ENCODE data around the gene WWP2.

DNA sequence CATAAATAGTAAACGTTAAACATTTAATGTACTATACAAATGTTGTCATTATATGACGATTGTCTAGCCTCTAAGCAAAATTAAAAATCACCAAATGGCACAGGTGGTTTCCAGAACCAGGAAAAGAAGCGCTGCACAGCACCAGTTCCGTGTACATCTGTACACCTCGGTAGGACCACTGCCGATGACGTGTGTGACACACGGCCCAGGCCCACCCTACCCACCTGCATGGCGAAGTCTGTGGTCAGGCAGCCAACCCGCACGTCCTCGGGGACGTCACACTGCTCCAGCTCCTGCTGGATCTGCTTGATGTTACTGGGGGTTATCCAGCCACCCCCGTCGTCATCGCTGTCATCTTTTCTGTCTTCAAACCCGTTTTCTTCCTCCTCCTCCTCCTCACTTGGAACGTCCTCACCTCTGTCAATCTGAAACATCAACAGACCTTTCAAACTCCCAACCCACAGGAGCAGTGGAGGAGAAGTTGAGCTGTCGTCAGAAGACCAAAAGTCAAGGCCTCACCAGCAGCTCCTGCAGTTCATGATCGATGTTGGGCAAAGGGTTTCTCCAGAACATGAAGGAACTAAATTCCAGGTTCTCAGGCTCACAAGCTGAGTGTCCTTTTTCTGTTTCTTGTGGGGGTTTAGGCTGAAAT, 13.3 kb upstream of the WWP2 start:
- no peak for TF ChIP-seq EZH2 (IDR thresholded peaks at IDR 0.05; ENCODE audit: low read length)
- TF ChIP-seq, protein P1, sequence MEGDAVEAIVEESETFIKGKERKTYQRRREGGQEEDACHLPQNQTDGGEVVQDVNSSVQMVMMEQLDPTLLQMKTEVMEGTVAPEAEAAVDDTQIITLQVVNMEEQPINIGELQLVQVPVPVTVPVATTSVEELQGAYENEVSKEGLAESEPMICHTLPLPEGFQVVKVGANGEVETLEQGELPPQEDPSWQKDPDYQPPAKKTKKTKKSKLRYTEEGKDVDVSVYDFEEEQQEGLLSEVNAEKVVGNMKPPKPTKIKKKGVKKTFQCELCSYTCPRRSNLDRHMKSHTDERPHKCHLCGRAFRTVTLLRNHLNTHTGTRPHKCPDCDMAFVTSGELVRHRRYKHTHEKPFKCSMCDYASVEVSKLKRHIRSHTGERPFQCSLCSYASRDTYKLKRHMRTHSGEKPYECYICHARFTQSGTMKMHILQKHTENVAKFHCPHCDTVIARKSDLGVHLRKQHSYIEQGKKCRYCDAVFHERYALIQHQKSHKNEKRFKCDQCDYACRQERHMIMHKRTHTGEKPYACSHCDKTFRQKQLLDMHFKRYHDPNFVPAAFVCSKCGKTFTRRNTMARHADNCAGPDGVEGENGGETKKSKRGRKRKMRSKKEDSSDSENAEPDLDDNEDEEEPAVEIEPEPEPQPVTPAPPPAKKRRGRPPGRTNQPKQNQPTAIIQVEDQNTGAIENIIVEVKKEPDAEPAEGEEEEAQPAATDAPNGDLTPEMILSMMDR (optimal IDR thresholded peaks at IDR 0.05 in 1 of 3, IDR thresholded peaks at IDR 0.05 in 1 of 3, conservative IDR thresholded peaks at IDR 0.05 in 1 of 3; ENCODE audit: extremely low read depth in 1 of 3, insufficient read depth in 2 of 3, low read length in 3 of 3) = no peak

Measured in keratinocyte (primary cell).